WTC11 (cell line): ENCODE measurements around the gene GLT8D2. TPM values are rescaled to one million over a fixed set of nuclear protein-coding genes. Genes with fewer than 3 reads are reported as not detected.

Experiments
- ATAC-seq: fragments of 200-7000 bp; cut with Tn5 transposase; 2 replicates; pipeline ENCODE4 v1.10.0; 2021; ENCODE audit warnings: mild to moderate bottlenecking, moderate library complexity
- CTCF ChIA-PET: fragments of 300-600 bp; sonication (Branson Sonifier 250); formaldehyde crosslinking; loops from one replicate; lab custom pipeline; 2021; ENCODE audit warnings: antibody characterized with exemption; lab: Charles Lee
- POLR2A ChIA-PET: fragments of 350-600 bp; sonication (Branson Sonifier 250); formaldehyde crosslinking; loops from one replicate; lab custom pipeline; 2021; ENCODE audit warnings: antibody characterized with exemption; lab: Charles Lee
- DNase-seq: peaks from one replicate; pipeline ENCODE4 v3.0.0; 2021; ENCODE audit warnings: low spot score
- H3K27ac Mint-ChIP-seq: 2 replicates; pipeline ENCODE4 v1.8.0; 2021; ENCODE audit warnings: mixed read lengths
- H3K27me3 Mint-ChIP-seq: 2 replicates; pipeline ENCODE4 v1.8.0; 2021; ENCODE audit warnings: low read depth, mild to moderate bottlenecking, moderate library complexity, mixed read lengths
- H3K36me3 Mint-ChIP-seq: 2 replicates; pipeline ENCODE4 v1.8.0; 2021; ENCODE audit warnings: mixed read lengths
- H3K4me1 Mint-ChIP-seq: 2 replicates; pipeline ENCODE4 v1.8.0; 2022; ENCODE audit warnings: mixed read lengths
- H3K4me3 Mint-ChIP-seq: 2 replicates; pipeline ENCODE4 v1.8.0; 2021; ENCODE audit warnings: mild to moderate bottlenecking, moderate library complexity, mixed read lengths
- H3K9me3 Mint-ChIP-seq: 2 replicates; pipeline ENCODE4 v1.8.0; 2021; ENCODE audit warnings: mixed read lengths
- AR ChIP-seq: fragments of 250-450 bp; sonication (Bioruptor Pico); IDR thresholded peaks from 2 replicates; pipeline ENCODE4 v1.9.0; 2021; ENCODE audit warnings: mild to moderate bottlenecking
- EMX1 ChIP-seq: fragments of 250-450 bp; sonication (Bioruptor Pico); IDR thresholded peaks from 2 replicates; pipeline ENCODE4 v1.8.0; 2021; ENCODE audit warnings: mild to moderate bottlenecking
- ERG ChIP-seq: fragments of 250-450 bp; sonication (Bioruptor Pico); IDR thresholded peaks from 2 replicates; pipeline ENCODE4 v1.8.0; 2021; ENCODE audit warnings: mild to moderate bottlenecking
- FOXJ3 ChIP-seq: sonication (generic); formaldehyde crosslinking; IDR thresholded peaks from 2 replicates; pipeline ENCODE4 v1.9.0; 2021; ENCODE audit warnings: missing genetic modification reagents, mild to moderate bottlenecking, borderline replicate concordance
- FOXP1 ChIP-seq: sonication (generic); formaldehyde crosslinking; IDR thresholded peaks from 2 replicates; pipeline ENCODE4 v1.8.0; 2022; ENCODE audit warnings: missing genetic modification reagents, mild to moderate bottlenecking, moderate library complexity, borderline replicate concordance
- HMGA2 ChIP-seq: fragments of 250-450 bp; sonication (Bioruptor Pico); IDR thresholded peaks from 2 replicates; pipeline ENCODE4 v1.4.0; 2021; ENCODE audit warnings: mild to moderate bottlenecking, moderate library complexity
- IRF1 ChIP-seq: sonication (generic); formaldehyde crosslinking; IDR thresholded peaks from 2 replicates; pipeline ENCODE4 v1.8.0; 2023; ENCODE audit warnings: missing genetic modification reagents
- JUN ChIP-seq: sonication (generic); formaldehyde crosslinking; IDR thresholded peaks from 2 replicates; pipeline ENCODE4 v1.8.0; 2023; ENCODE audit warnings: mild to moderate bottlenecking, missing genetic modification reagents
- MAX ChIP-seq: sonication (generic); formaldehyde crosslinking; IDR thresholded peaks from 2 replicates; pipeline ENCODE4 v1.8.0; 2022; ENCODE audit warnings: mild to moderate bottlenecking, missing genetic modification reagents
- MLX ChIP-seq: sonication (generic); formaldehyde crosslinking; IDR thresholded peaks from 2 replicates; pipeline ENCODE4 v1.8.1; 2023; ENCODE audit warnings: mild to moderate bottlenecking, missing genetic modification reagents, moderate library complexity
- OVOL2 ChIP-seq: fragments of 250-450 bp; sonication (Bioruptor Pico); IDR thresholded peaks from 2 replicates; pipeline ENCODE4 v1.9.0; 2021; ENCODE audit warnings: mild to moderate bottlenecking, borderline replicate concordance
- SMAD4 ChIP-seq: sonication (generic); formaldehyde crosslinking; IDR thresholded peaks from 2 replicates; pipeline ENCODE4 v1.8.0; 2022; ENCODE audit warnings: mild to moderate bottlenecking, missing genetic modification reagents
- ZBTB21 ChIP-seq: sonication (generic); formaldehyde crosslinking; IDR thresholded peaks from 2 replicates; pipeline ENCODE4 v1.8.1; 2023; ENCODE audit warnings: mild to moderate bottlenecking, missing genetic modification reagents, borderline replicate concordance
- ZNF121 ChIP-seq: sonication (generic); formaldehyde crosslinking; IDR thresholded peaks from 2 replicates; pipeline ENCODE4 v1.8.0; 2023; ENCODE audit warnings: missing genetic modification reagents
- ZNF138 ChIP-seq: sonication (generic); formaldehyde crosslinking; conservative IDR thresholded peaks from 2 replicates; pipeline ENCODE4 v1.8.1; 2022; ENCODE audit warnings: mild to moderate bottlenecking, moderate library complexity, missing genetic modification reagents
- ZNF232 ChIP-seq: sonication (generic); formaldehyde crosslinking; IDR thresholded peaks from 2 replicates; pipeline ENCODE4 v1.8.0; 2022; ENCODE audit warnings: mild to moderate bottlenecking, missing genetic modification reagents
- ZNF423 ChIP-seq: fragments of 250-450 bp; sonication (Bioruptor Pico); IDR thresholded peaks from 2 replicates; pipeline ENCODE4 v2.1.2; 2022; ENCODE audit warnings: mild to moderate bottlenecking, moderate library complexity
- total RNA-seq: library from RNA; stranded (reverse); gene quantifications from 3 replicates; pipeline ENCODE4 v1.2.3, GENCODE V29; 2021

Gene GLT8D2
- total RNA-seq, 1 experiment from 2014 or later: 4.5 TPM

- TF ChIP-seq IRF1 (CRISPR knock-in tag) (no peak), JUN (no peak), ZNF423 (CRISPR knock-in tag) (no peak)
Measured at GRCh38 chr12:103958621-103959020, 91.4 kb downstream of the GLT8D2 start (continued).

- TF ChIP-seq ZNF121 (CRISPR knock-in tag) (peak; percentile 72; the same call in 1 of the 2 replicates), FOXP1 (CRISPR knock-in tag) (no peak), AR (CRISPR knock-in tag) (no peak), HMGA2 (CRISPR knock-in tag) (peak; percentile 96), ERG (CRISPR knock-in tag) (no peak), ZNF138 (CRISPR knock-in tag) (no peak)
- Mint-ChIP-seq H3K9me3 (no peaks in the 10 kb centered on the region), H3K36me3 (peaks cover 12% of the 10 kb centered on the region), H3K4me3 (peak overlapping the region; percentile 79), H3K27ac (peak overlapping the region; percentile 100; the same call in 1 of the 2 replicates), H3K4me1 (peaks cover 21% of the 10 kb centered on the region), H3K27me3 (no peaks in the 10 kb centered on the region)
- ChIA-PET CTCF (no interaction called here), POLR2A (no interaction called here)
- ATAC-seq (no peak), DNase-seq (no peak)
Measured at GRCh38 chr12:103957865-103958388, 92.1 kb downstream of the GLT8D2 start.

GRCh38 chr12:103956509-103957027 is 93.4 kb downstream of the GLT8D2 start:
- TF ChIP-seq FOXJ3 (no peak), MAX (CRISPR knock-in tag) (peak; percentile 77), ZBTB21 (CRISPR knock-in tag) (no peak), OVOL2 (CRISPR knock-in tag) (no peak), ZNF232 (CRISPR knock-in tag) (peak; percentile 67; the same call in 1 of the 2 replicates), EMX1 (CRISPR knock-in tag) (0 out of 2 replicates have a peak, but pooled peaks have one; percentile 11), SMAD4 (CRISPR knock-in tag) (0 out of 2 replicates have a peak, but pooled peaks have one; percentile 51), MLX (CRISPR knock-in tag) (peak; percentile 58; the same call in 1 of the 2 replicates), JUN (peak; percentile 29; the same call in 1 of the 2 replicates), FOXP1 (CRISPR knock-in tag) (no peak)
- peak overlapping the region; percentile 100 for H3K27ac Mint-ChIP-seq

More at GRCh38 chr12:103956509-103957027, 93.4 kb downstream of the GLT8D2 start:
- peaks cover 17% of the 10 kb centered on the region for H3K4me1 Mint-ChIP-seq
- H3K9me3 Mint-ChIP-seq: no peaks in the 10 kb centered on the region
- peak overlapping the region; percentile 79 for H3K4me3 Mint-ChIP-seq
- H3K36me3 Mint-ChIP-seq: peaks cover 24% of the 10 kb centered on the region
- ATAC-seq (peak; percentile 27), DNase-seq (no peak)
- CTCF ChIA-PET: interaction anchor here (0.9 to 1.0 kb wide), 3 partner anchors 9 to 72 kb away, joined by 3 to 4 read pairs (median 3); partner anchors contain the start of gene TDG
- H3K27me3 Mint-ChIP-seq: no peaks in the 10 kb centered on the region
- POLR2A ChIA-PET: interaction anchor here (1.0 to 4.8 kb wide), 3 partner anchors 10 to 184 kb away, joined by 3 to 57 read pairs (median 9); partner anchors contain the start of genes HSP90B1 and TDG
